Body of pancreas (tissue), 4 donors: ENCODE data around the gene ADCY1.

Source experiments
- POLR2A ChIP-seq, 3 donors: fragments of 450-650 bp; IDR thresholded peaks; one replicate each; pipeline ENCODE4 v1.6.1; 2016; ENCODE audit warnings: antibody characterized with exemption in 3 of 3, mild to moderate bottlenecking in 2 of 3
- TF ChIP-seq, protein P1 (sequence below), 7 experiments: fragments of 450-650 bp in 4 of 7; fragments of 200-600 bp in 3 of 7; sonication (generic) in 3 of 7; IDR thresholded peaks; one replicate each; pipeline ENCODE4 v1.5.1; 2016 to 2019; ENCODE audit warnings: antibody characterized with exemption in 7 of 7

DNA sequence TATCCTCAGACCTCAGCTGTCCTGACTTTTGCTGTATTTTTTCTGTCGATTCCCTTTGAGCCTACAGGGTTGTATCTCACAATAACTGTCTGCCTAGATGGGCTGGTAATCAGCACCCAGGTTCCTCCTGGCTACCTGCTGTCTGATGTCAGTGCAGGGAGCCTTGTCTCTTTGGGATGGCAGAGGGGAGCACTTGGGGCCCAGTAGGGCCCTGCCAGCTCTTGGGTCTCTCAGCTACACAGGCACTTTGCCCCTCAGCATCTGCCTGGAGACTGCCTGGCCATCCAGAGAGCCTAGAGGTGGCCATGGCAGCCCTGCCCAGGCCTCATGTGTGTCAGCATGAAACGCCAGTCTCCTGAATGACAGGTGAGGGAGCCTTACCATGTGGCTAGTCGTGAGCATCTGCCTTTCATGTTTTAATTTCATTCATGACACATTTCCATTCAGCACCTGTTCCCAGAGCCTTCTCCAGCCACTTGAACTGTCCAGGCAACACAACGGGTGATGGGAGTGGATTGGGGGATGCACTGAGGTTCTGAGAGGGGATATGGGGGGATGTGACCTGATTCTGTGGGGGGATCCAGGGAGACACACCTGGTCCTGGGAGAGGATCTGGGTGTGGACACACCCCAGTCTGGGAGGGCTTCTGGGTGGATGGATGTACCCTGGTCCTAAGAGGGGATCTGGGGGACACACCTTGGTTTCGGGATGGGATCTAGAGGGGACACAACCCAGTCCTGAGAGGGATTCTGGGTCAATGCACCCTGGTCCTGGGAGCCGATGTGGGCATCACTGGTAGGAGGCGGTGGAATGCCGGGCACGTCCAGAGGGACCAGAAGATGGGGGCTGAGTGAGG is 21.9 kb downstream of the ADCY1 start:
- TF ChIP-seq POLR2A (IDR thresholded peaks at IDR 0.05): no peak
- TF ChIP-seq, protein P1, sequence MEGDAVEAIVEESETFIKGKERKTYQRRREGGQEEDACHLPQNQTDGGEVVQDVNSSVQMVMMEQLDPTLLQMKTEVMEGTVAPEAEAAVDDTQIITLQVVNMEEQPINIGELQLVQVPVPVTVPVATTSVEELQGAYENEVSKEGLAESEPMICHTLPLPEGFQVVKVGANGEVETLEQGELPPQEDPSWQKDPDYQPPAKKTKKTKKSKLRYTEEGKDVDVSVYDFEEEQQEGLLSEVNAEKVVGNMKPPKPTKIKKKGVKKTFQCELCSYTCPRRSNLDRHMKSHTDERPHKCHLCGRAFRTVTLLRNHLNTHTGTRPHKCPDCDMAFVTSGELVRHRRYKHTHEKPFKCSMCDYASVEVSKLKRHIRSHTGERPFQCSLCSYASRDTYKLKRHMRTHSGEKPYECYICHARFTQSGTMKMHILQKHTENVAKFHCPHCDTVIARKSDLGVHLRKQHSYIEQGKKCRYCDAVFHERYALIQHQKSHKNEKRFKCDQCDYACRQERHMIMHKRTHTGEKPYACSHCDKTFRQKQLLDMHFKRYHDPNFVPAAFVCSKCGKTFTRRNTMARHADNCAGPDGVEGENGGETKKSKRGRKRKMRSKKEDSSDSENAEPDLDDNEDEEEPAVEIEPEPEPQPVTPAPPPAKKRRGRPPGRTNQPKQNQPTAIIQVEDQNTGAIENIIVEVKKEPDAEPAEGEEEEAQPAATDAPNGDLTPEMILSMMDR (IDR thresholded peaks at IDR 0.05): no peak
